Fibroblast of lung (primary cell): ENCODE data around the gene RINL.

Experiments used
- CTCF ChIP-seq, 2 donors: IDR thresholded peaks in 1 of 2; conservative IDR thresholded peaks in 1 of 2; 1 replicate in 1 of 2; 2 replicates in 1 of 2; pipeline ENCODE4 v1.5.1; 2011 to 2012; ENCODE audit warnings: low read length in 2 of 2, control low read depth in 1 of 2, inconsistent platforms in 1 of 2, low read depth in 1 of 2, mild to moderate bottlenecking in 1 of 2
- EZH2 ChIP-seq: IDR thresholded peaks from 2 replicates; pipeline ENCODE4 v1.5.1; 2012; ENCODE audit warnings: low read length, control low read depth, mild to moderate bottlenecking; ENCODE audit errors: missing control alignments

DNA sequence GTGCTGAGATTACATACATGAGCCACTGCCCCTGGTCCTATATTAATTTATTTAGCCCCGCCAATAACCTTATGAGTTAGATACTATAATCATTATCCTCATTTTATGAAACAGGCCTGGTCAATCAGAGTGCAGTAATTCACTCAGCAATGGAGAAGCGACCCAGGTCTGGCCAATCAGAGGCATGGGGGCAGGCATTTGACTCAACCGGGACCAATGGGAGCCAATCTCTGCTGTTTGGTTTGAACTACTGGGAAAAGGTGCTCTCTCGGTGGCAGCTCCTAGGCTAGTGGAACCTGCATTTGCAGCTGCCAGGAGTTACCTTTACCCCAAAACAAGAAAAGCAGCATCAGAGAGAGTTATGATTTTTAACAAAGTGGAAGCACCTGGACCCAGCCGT lies 14.8 kb upstream of the RINL start:
- no peak for TF ChIP-seq CTCF (conservative IDR thresholded peaks at IDR 0.05 in 1 of 2, IDR thresholded peaks at IDR 0.05 in 1 of 2; ENCODE audit: low read depth in 1 of 2, low read length in 2 of 2)
- TF ChIP-seq EZH2, result no peak
